Kidney (tissue), 14 donors: ENCODE data around the gene TDRD12. TPM values are rescaled to one million over a fixed set of nuclear protein-coding genes. Genes with fewer than 3 reads are reported as not detected.
A peak's percentile ranks its signal among the peaks of the same experiment; 100 is the strongest.

Experiments
- DNase-seq, 5 donors: peaks; one replicate each; pipeline ENCODE4 v3.0.0-alpha.2; 2013 to 2020
- FAIRE-seq: peaks from 2 replicates; lab custom pipeline; 2012; peaks lifted over from hg19 to GRCh38; lab: Jason Lieb, UNC
- H3K27ac ChIP-seq, 2 donors: one replicate each; pipeline ENCODE4 v1.7.0; 2013; ENCODE audit warnings: low read depth in 2 of 2, low read length in 2 of 2, inconsistent platforms in 1 of 2
- H3K27me3 ChIP-seq: one replicate; pipeline ENCODE4 v1.7.1; 2013; ENCODE audit warnings: low read length, inconsistent platforms; ENCODE audit not compliant: control insufficient read depth, insufficient read depth
- H3K36me3 ChIP-seq, 3 donors: one replicate each; pipeline versions ENCODE4 v1.7.0 to v1.7.1; 2013; ENCODE audit warnings: low read length in 3 of 3, control low read depth in 1 of 3, inconsistent platforms in 1 of 3; ENCODE audit not compliant: insufficient read depth in 3 of 3, control insufficient read depth in 2 of 3
- H3K4me1 ChIP-seq, 3 donors: one replicate each; pipeline versions ENCODE4 v1.7.0 to v1.7.1; 2013; ENCODE audit warnings: low read length in 3 of 3, inconsistent platforms in 1 of 3, low read depth in 1 of 3; ENCODE audit not compliant: control insufficient read depth in 2 of 3, insufficient read depth in 2 of 3
- H3K4me3 ChIP-seq, 3 donors: one replicate each; pipeline versions ENCODE4 v1.7.0 to v1.8.1; 2013; ENCODE audit warnings: low read length in 3 of 3, control low read depth in 1 of 3, inconsistent platforms in 1 of 3
- H3K9ac ChIP-seq, 3 donors: one replicate each; pipeline versions ENCODE4 v1.7.0 to v1.7.1; 2013; ENCODE audit warnings: low read length in 3 of 3, control low read depth in 1 of 3, inconsistent platforms in 1 of 3
- H3K9me3 ChIP-seq, 3 donors: one replicate each; pipeline versions ENCODE4 v1.7.0 to v1.7.1; 2013; ENCODE audit warnings: low read length in 3 of 3, control low read depth in 1 of 3, inconsistent platforms in 1 of 3; ENCODE audit not compliant: control insufficient read depth in 2 of 3, insufficient read depth in 1 of 3
- CTCF ChIP-seq: IDR thresholded peaks from 3 replicates; pipeline ENCODE4 v1.5.1; 2012; ENCODE audit warnings: mild to moderate bottlenecking, moderate library complexity, borderline replicate concordance; ENCODE audit not compliant: insufficient read depth; ENCODE audit errors: extremely low read depth
- intact Hi-C: fragments of 100-400 bp; cut with DNase I; formaldehyde crosslinking; loops from one replicate; pipeline ENCODE4 v1.11.1; 2022
- polyA plus RNA-seq: library from polyadenylated mRNA; stranded (reverse); fragments of 350-450 nt; fragmentation: Illumina TruSeq; extraction: RNeasy Lipid Tissue Mini Kit (QIAGEN cat#74804); gene quantifications from one replicate; pipeline ENCODE4 v1.2.3, GENCODE V29; 2014; ENCODE audit warnings: low read depth, low replicate concordance; ENCODE audit not compliant: insufficient read depth
- total RNA-seq: library from RNA; stranded (reverse); fragmentation: NEBNext Ultra II Directional; extraction: Animal tissue kit (Norgen Biotek cat#: 25700); gene quantifications from one replicate; pipeline ENCODE4 v1.2.1, GENCODE V29; 2021
- donor health status: control.
- donor health status: control.
- donor health status: control.
- donor health status: control.
- donor health status: control.
- donor health status: DM: yes; HTN: yes; CAD: no.
- donor health status: Normal renal cell carcinoma (clear cell type).

The TDRD12 gene
- total and polyA plus RNA-seq, 2 donors from 2014 or later = 0.38 TPM; not detected in 1

GRCh38 chr19:32822916-32823746 lies 103.6 kb downstream of the TDRD12 start:
- Histone ChIP-seq H3K27ac (no peak overlapping the region), H3K9ac (no peak overlapping the region), H3K27me3 (no peaks in the 10 kb centered on the region), H3K9me3 (no peaks in the 10 kb centered on the region), H3K4me1 (peaks cover 0 to 5% (median 0%) of the 10 kb centered on the region in 3 donors), H3K36me3 (no peaks in the 10 kb centered on the region), H3K4me3 (no peak overlapping the region)
- FAIRE-seq (no peak), DNase-seq (no peak)
- intact Hi-C loops = no loop called here
- TF ChIP-seq CTCF = no peak

GRCh38 chr19:32823747-32824102 lies 104.2 kb downstream of the TDRD12 start:
- DNase-seq (no peak), FAIRE-seq (no peak)
- Histone ChIP-seq H3K9ac (no peak overlapping the region), H3K27me3 (no peaks in the 10 kb centered on the region), H3K36me3 (peaks cover 0 to 2% (median 0%) of the 10 kb centered on the region in 3 donors), H3K4me1 (peaks cover 0 to 5% (median 0%) of the 10 kb centered on the region in 3 donors), H3K9me3 (no peaks in the 10 kb centered on the region), H3K4me3 (no peak overlapping the region), H3K27ac (no peak overlapping the region)
- intact Hi-C loops = no loop called here
- TF ChIP-seq CTCF = no peak

GRCh38 chr19:32824191-32824751 lies 104.7 kb downstream of the TDRD12 start:
- no peak for FAIRE-seq
- H3K36me3 ChIP-seq = peaks cover 0 to 7% (median 0%) of the 10 kb centered on the region in 3 donors
- H3K27me3 ChIP-seq = no peaks in the 10 kb centered on the region
- no peak overlapping the region for H3K9ac ChIP-seq
- DNase-seq = peak in 4 of 5 donors; percentile 46 to 60 (median 54)
- H3K4me3 ChIP-seq = no peak overlapping the region
- H3K9me3 ChIP-seq = no peaks in the 10 kb centered on the region
- no peak overlapping the region for H3K27ac ChIP-seq
- intact Hi-C loops = no loop called here
- TF ChIP-seq CTCF = no peak
- H3K4me1 ChIP-seq = peaks cover 0 to 5% (median 0%) of the 10 kb centered on the region in 3 donors
